H9 (cell line): ENCODE results near the gene RAMP3. TPM values are rescaled to one million over a fixed set of nuclear protein-coding genes. Genes with fewer than 3 reads are reported as not detected.

ENCODE experiments used
- DNase-seq: peaks from one replicate; pipeline ENCODE4 v3.0.0-alpha.2; 2017
- H2AFZ ChIP-seq: one replicate; pipeline ENCODE4 v1.6.1; 2013; ENCODE audit warnings: mild to moderate bottlenecking, low read length, control low read depth, moderate library complexity
- H2AK5ac ChIP-seq: 2 replicates; pipeline ENCODE4 v1.6.1; 2013; ENCODE audit warnings: low read length, control low read depth, mixed read lengths; ENCODE audit not compliant: insufficient read length
- H2BK120ac ChIP-seq: one replicate; pipeline ENCODE4 v1.6.1; 2013; ENCODE audit warnings: low read depth, mild to moderate bottlenecking, low read length, control low read depth, inconsistent platforms; ENCODE audit not compliant: poor library complexity, severe bottlenecking
- H2BK12ac ChIP-seq: 2 replicates; pipeline ENCODE4 v1.6.1; 2013; ENCODE audit warnings: low read length, control low read depth, mixed read lengths, low read depth; ENCODE audit not compliant: insufficient read length
- H2BK15ac ChIP-seq: 2 replicates; pipeline ENCODE4 v1.6.1; 2013; ENCODE audit warnings: low read depth, low read length, control low read depth
- H2BK20ac ChIP-seq: one replicate; pipeline ENCODE4 v1.6.1; 2013; ENCODE audit warnings: low read depth, mild to moderate bottlenecking, low read length, control low read depth, inconsistent platforms; ENCODE audit not compliant: poor library complexity, severe bottlenecking
- H2BK5ac ChIP-seq: 2 replicates; pipeline ENCODE4 v1.6.1; 2013; ENCODE audit warnings: low read length, control low read depth, mixed read lengths; ENCODE audit not compliant: insufficient read length
- H3K14ac ChIP-seq: 2 replicates; pipeline ENCODE4 v1.6.1; 2013; ENCODE audit warnings: low read length, control low read depth; ENCODE audit not compliant: insufficient read depth
- H3K18ac ChIP-seq: 2 replicates; pipeline ENCODE4 v1.6.1; 2013; ENCODE audit warnings: low read depth, mild to moderate bottlenecking, mixed read lengths, low read length, control low read depth; ENCODE audit not compliant: insufficient read length
- H3K23ac ChIP-seq: 2 replicates; pipeline ENCODE4 v1.6.1; 2013; ENCODE audit warnings: low read length, control low read depth, mixed read lengths, low read depth; ENCODE audit not compliant: insufficient read length
- H3K23me2 ChIP-seq: 2 replicates; pipeline ENCODE4 v1.6.1; 2013; ENCODE audit warnings: low read depth, mild to moderate bottlenecking, mixed read lengths, low read length, control low read depth; ENCODE audit not compliant: insufficient read length, poor library complexity, severe bottlenecking
- H3K27ac ChIP-seq: 2 replicates; pipeline ENCODE4 v1.5.1; 2013; ENCODE audit warnings: low read length, control low read depth, mixed read lengths, low read depth; ENCODE audit not compliant: insufficient read length
- H3K27me3 ChIP-seq: 2 replicates; pipeline ENCODE4 v1.6.1; 2013; ENCODE audit warnings: low read length, control low read depth, inconsistent platforms; ENCODE audit not compliant: insufficient read depth
- H3K4ac ChIP-seq: 2 replicates; pipeline ENCODE4 v1.6.1; 2013; ENCODE audit warnings: low read depth, mild to moderate bottlenecking, control low read depth, inconsistent platforms, low read length, moderate library complexity
- H3K4me1 ChIP-seq: 2 replicates; pipeline ENCODE4 v1.6.1; 2013; ENCODE audit warnings: low read length, control low read depth, inconsistent platforms; ENCODE audit not compliant: insufficient read depth
- H3K4me2 ChIP-seq: 2 replicates; pipeline ENCODE4 v1.6.1; 2013; ENCODE audit warnings: low read length, control low read depth, mixed read lengths; ENCODE audit not compliant: insufficient read length, insufficient read depth
- H3K56ac ChIP-seq: 2 replicates; pipeline ENCODE4 v1.6.1; 2013; ENCODE audit warnings: low read depth, mild to moderate bottlenecking, mixed read lengths, low read length, control low read depth; ENCODE audit not compliant: insufficient read length
- H3K79me1 ChIP-seq: 2 replicates; pipeline ENCODE4 v1.6.1; 2013; ENCODE audit warnings: low read depth, mild to moderate bottlenecking, moderate library complexity, low read length, control low read depth, inconsistent platforms; ENCODE audit not compliant: insufficient read depth, poor library complexity, severe bottlenecking
- H3K79me2 ChIP-seq: 2 replicates; pipeline ENCODE4 v1.6.1; 2013; ENCODE audit warnings: low read length, control low read depth, inconsistent platforms; ENCODE audit not compliant: insufficient read depth
- H3K9ac ChIP-seq: 2 replicates; pipeline ENCODE4 v1.6.1; 2013; ENCODE audit warnings: low read length, control low read depth, mixed read lengths; ENCODE audit not compliant: insufficient read length; ENCODE audit errors: extremely low read depth
- H3K9me3 ChIP-seq: one replicate; pipeline ENCODE4 v1.6.1; 2013; ENCODE audit warnings: low read depth, low read length, inconsistent platforms; ENCODE audit not compliant: control insufficient read depth
- H3T11ph ChIP-seq: one replicate; pipeline ENCODE4 v1.6.1; 2013; ENCODE audit warnings: mild to moderate bottlenecking, low read length, control low read depth, inconsistent platforms
- H4K20me1 ChIP-seq: one replicate; pipeline ENCODE4 v1.6.1; 2013; ENCODE audit not compliant: control insufficient read depth, insufficient read length, insufficient read depth
- H4K5ac ChIP-seq: 2 replicates; pipeline ENCODE4 v1.6.1; 2013; ENCODE audit warnings: low read depth, mild to moderate bottlenecking, mixed read lengths, low read length, control low read depth; ENCODE audit not compliant: insufficient read length
- H4K8ac ChIP-seq: replicated peaks from 2 replicates; pipeline ENCODE4 v1.6.1; 2013; ENCODE audit warnings: low read length, control low read depth, mixed read lengths, low read depth; ENCODE audit not compliant: insufficient read length
- H4K91ac ChIP-seq: 2 replicates; pipeline ENCODE4 v1.6.1; 2013; ENCODE audit warnings: low read depth, mild to moderate bottlenecking, moderate library complexity, mixed read lengths, low read length, control low read depth; ENCODE audit not compliant: insufficient read length
- H3K27ac Mint-ChIP-seq, 3 experiments: 2 replicates in 2 of 3; 3 replicates in 1 of 3; pipeline ENCODE4 v1.8.0; 2020 to 2021; ENCODE audit warnings: mixed read lengths in 3 of 3, mild to moderate bottlenecking in 1 of 3, moderate library complexity in 1 of 3
- H3K27me3 Mint-ChIP-seq: 2 replicates; pipeline ENCODE4 v1.8.0; 2021; ENCODE audit warnings: low read depth, mild to moderate bottlenecking, moderate library complexity, mixed read lengths
- H3K36me3 Mint-ChIP-seq, 3 experiments: 2 replicates in 2 of 3; 3 replicates in 1 of 3; pipeline ENCODE4 v1.8.0; 2020 to 2021; ENCODE audit warnings: low read depth in 3 of 3, mixed read lengths in 3 of 3; ENCODE audit not compliant: insufficient read depth in 1 of 3
- H3K4me1 Mint-ChIP-seq, 2 experiments: 2 replicates each; pipeline ENCODE4 v1.8.0; 2020; ENCODE audit warnings: mixed read lengths in 2 of 2
- H3K4me3 Mint-ChIP-seq, 2 experiments: 2 replicates in 1 of 2; 3 replicates in 1 of 2; pipeline ENCODE4 v1.8.0; 2020 to 2021; ENCODE audit warnings: mild to moderate bottlenecking in 2 of 2, mixed read lengths in 2 of 2, moderate library complexity in 1 of 2
- H3K9me3 Mint-ChIP-seq, 2 experiments: 2 replicates in 1 of 2; 3 replicates in 1 of 2; pipeline ENCODE4 v1.8.0; 2020; ENCODE audit warnings: mild to moderate bottlenecking in 2 of 2, mixed read lengths in 2 of 2, moderate library complexity in 1 of 2
- CTCF ChIP-seq: fragments of 200-600 bp; sonication (generic); conservative IDR thresholded peaks from 3 replicates; pipeline ENCODE4 v1.8.0; 2021; ENCODE audit warnings: antibody characterized with exemption, mild to moderate bottlenecking
- WGBS: extraction: QIAGEN DNeasy Blood & Tissue Kit; methylation state at CpG from one replicate; pipeline ENCODE4 v1.1.7; 2013; ENCODE audit warnings: missing lambda C conversion rate, low lambda C conversion rate, mixed read lengths; ENCODE audit not compliant: insufficient read length; ENCODE audit errors: extremely low coverage; 5-methylcytosine and 5-hydroxymethylcytosine counted together
- total RNA-seq: library from RNA; stranded (reverse); gene quantifications from 2 replicates; pipeline ENCODE4 v1.2.1, GENCODE V29; 2021

RAMP3 gene
- total RNA-seq, 1 experiment from 2014 or later = 0.63 TPM

GRCh38 chr7:45130910-45131309 is 26.7 kb upstream of the RAMP3 start:
- Histone ChIP-seq H3K79me2 (no peaks in the 10 kb centered on the region), H2AFZ (no peak overlapping the region), H2BK20ac (no peak overlapping the region), H2BK120ac (no peak overlapping the region), H3K4ac (no peak overlapping the region), H3T11ph (no peak overlapping the region), H4K5ac (no peak overlapping the region), H4K8ac (no peak overlapping the region), H4K91ac (no peak overlapping the region), H2BK15ac (no peak overlapping the region), H3K18ac (no peak overlapping the region), H2BK12ac (no peak overlapping the region), H3K27me3 (no peaks in the 10 kb centered on the region), H3K27ac (no peak overlapping the region), H3K4me1 (no peaks in the 10 kb centered on the region), H3K9ac (no peak overlapping the region), H3K79me1 (no peaks in the 10 kb centered on the region), H2AK5ac (no peak overlapping the region), H2BK5ac (no peak overlapping the region), H3K9me3 (no peaks in the 10 kb centered on the region), H4K20me1 (no peaks in the 10 kb centered on the region), H3K23ac (no peak overlapping the region), H3K23me2 (no peaks in the 10 kb centered on the region), H3K14ac (no peak overlapping the region), H3K4me2 (no peak overlapping the region), H3K56ac (no peak overlapping the region)
- no peak overlapping the region for H3K27ac Mint-ChIP-seq
- no peaks in the 10 kb centered on the region for H3K36me3 Mint-ChIP-seq
- H3K9me3 Mint-ChIP-seq = no peaks in the 10 kb centered on the region
- no peak overlapping the region; a peak in 1 of 5 replicates for H3K4me3 Mint-ChIP-seq
- no peak for TF ChIP-seq CTCF
- peaks cover 4 to 6% of the 10 kb centered on the region in 2 experiments for H3K4me1 Mint-ChIP-seq
- WGBS = no CpG with 5 or more reads among the region's 9 CpGs
- DNase-seq = no peak
- peaks cover 2% of the 10 kb centered on the region; the same call in 1 of the 2 replicates for H3K27me3 Mint-ChIP-seq
